Inflammatory macrophage treated with lipopolysaccharide for 4 hours (primary cell): ENCODE results near the gene KLB.
"Not testable (repeated sequence)": the region's sequence is repeated elsewhere in the genome, so short reads cannot be mapped to it uniquely, and the experiment has no call there.

Experiments used
- DNase-seq: peaks from one replicate; pipeline ENCODE4 v3.0.0-alpha.2; 2020

The KLB gene

DNA sequence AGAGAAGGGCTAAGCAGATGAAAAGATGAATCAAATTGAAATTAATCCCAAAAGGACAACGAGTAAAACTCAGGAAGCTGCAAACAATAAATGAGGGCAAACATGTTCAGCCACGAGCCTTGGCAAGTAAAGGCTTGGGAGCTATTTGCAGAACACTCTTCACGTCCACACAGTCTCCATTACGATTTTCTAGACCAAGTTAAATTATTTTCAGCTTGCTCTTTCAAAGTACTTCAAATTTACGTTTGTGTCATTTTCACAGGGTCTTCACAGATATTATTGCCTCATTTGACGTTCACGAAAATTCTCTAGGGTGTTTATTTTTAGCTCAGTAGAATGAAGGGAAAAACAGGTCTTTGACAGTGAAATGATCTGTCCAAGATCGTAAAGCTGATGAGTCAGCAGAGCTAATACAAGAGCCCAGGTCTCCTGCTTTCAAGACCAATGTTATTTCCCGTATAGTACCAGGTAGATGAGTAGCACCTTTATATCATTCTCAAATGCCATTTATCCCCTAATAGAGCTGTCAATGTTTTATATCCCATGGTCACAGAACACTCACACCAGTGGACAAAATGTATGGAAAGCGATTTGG is 20.9 kb downstream of the KLB start:
- DNase-seq, result no peak

DNA sequence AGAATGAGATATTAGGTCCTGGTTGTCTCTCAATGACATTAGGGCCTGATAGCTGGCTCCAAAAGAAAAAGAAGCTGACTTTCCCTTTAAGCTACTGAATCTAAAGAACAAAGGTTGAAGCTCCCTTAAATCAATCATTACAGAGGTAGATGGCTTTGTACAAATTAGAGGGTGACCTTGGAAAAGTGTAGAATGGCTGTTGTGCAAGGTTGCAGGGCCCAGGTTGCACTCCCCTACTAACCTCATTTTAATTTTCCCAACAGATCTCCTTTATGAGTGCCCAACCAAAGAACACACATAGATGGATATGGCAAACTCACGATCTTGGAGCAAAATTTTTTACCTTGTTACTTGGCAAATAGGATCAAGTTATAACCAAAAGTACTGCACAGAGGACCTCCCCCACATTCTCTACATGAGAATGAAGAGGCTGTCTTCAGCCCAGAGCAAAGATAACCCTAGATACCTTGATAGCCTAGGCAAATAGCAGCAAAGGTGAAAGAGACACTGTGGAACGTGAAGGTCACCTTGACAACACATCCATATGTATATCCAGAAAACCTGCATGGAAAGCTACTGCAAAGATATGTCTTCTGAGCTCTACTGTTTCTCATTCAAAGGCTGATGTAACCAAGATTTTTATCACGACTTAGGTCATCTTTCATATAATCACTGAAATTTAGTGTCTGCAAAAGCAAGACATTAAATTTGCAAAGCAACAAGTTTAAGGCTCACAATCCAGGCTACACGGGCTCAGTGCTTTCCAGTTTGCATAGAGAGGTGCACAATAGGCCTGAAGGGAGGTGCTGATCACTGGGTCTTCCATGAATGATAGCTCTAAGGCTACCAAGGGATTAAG is 23.0 kb downstream of the KLB start:
- no peak for DNase-seq

DNA sequence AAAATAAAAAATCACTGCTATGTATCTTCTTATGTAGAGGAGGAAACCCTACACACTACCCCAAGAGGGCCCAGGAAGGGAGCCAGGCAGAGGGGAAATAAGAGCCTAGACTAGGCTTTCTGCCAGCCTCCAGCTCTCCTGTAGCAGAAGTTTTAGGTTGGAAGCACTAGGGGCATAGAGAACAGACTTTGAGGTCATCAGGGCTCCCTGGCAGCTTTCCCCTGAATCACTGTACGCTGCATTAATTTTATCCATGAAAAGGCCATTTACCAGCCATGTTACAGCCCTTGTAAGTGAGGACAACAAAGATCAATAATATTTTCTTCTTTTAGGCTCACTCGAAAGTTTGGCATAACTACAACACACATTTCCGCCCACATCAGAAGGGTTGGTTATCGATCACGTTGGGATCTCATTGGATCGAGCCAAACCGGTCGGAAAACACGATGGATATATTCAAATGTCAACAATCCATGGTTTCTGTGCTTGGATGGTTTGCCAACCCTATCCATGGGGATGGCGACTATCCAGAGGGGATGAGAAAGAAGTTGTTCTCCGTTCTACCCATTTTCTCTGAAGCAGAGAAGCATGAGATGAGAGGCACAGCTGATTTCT is 27.3 kb downstream of the KLB start:
- no peak for DNase-seq

DNA sequence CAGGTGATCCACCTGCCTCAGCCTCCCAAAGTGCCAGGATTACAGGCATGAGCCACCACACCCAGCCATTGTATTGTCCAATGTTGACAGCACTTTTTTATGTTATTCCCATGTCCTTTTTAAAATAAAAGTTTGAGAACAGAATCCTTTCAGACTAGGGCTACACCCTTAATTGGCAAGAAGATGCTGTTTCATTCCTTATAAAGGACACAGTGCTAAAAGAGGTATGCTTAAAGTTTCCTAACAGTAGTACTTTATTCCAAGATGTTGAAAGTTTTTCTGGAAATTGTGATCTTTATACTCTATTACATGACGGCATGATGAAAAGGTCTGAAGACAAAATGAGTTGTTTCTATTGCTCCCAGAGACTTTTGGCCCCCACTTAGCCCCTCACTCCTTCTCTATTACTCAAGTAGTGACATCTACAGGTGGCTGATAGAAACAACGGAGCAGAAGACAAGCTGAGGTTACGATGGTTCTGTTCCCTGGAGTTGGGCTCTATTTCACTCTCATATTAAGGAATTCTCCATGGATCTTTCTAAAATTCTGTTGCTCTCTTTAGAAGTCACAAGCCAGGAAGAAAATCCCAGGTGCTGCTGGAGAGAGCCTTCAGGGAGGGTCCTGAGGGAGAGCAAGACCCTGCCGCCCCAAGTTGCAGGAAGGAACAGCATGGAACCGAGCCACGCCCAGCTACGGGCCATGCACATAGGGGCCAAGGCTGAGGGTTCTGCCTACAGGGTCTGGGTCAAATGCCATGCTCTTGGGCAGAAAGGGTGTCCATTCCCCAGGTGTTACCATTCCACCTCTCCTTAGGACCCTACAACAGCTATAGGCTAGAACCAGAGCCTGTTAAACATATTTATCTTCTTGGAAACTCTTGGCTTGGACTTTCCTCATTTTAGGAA is 29.2 kb downstream of the KLB start:
- no peak for DNase-seq

DNA sequence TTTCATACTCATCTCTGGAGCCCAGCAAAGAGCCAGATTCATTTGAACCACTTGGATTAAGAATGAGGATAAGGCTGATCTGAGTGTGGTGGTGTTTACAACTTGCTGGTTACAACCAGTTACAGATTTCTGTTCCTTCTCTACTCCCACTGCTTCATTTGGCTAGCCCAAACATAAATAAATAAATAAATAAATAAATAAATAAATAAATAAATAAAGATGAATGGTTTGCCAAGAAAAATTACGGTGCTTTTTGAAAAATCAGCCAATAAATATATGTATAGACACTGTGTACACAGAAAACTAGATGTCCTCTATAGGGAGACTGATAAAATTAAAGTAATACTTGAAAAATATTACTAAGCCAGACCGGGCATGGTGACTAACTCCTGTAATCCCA is 34.9 kb downstream of the KLB start:
- DNase-seq, result no peak

DNA sequence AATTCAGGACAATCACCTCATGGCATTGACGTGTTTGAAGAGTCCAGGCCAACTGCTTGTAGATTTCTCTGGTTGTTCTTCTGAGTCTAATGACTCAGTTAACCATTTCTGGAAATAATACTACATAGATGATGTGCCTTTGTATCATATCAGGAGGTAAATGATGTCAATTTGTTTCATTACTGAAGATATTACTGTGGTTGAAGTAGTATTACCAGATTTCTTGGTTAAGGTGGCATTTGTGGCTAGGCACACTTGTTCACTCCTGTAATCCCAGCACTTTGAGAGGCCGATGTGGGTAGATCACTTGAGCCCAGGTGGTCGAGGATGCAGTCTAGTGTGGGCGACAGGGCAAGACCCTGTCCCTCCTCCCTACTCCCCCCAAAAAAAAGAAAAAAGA is 36.3 kb downstream of the KLB start:
- DNase-seq, result no peak

DNA sequence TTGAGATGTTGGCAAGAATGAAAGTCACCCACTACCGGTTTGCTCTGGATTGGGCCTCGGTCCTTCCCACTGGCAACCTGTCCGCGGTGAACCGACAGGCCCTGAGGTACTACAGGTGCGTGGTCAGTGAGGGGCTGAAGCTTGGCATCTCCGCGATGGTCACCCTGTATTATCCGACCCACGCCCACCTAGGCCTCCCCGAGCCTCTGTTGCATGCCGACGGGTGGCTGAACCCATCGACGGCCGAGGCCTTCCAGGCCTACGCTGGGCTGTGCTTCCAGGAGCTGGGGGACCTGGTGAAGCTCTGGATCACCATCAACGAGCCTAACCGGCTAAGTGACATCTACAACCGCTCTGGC is 39.7 kb downstream of the KLB start:
- DNase-seq, result no peak

DNA sequence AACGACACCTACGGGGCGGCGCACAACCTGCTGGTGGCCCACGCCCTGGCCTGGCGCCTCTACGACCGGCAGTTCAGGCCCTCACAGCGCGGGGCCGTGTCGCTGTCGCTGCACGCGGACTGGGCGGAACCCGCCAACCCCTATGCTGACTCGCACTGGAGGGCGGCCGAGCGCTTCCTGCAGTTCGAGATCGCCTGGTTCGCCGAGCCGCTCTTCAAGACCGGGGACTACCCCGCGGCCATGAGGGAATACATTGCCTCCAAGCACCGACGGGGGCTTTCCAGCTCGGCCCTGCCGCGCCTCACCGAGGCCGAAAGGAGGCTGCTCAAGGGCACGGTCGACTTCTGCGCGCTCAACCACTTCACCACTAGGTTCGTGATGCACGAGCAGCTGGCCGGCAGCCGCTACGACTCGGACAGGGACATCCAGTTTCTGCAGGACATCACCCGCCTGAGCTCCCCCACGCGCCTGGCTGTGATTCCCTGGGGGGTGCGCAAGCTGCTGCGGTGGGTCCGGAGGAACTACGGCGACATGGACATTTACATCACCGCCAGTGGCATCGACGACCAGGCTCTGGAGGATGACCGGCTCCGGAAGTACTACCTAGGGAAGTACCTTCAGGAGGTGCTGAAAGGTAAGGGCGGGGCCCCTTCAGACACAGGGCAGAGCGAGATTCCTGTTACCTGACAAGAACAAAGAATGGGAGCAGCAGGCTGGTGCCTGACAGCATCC is 40.3 kb downstream of the KLB start:
- DNase-seq, result peak; percentile 45

DNA sequence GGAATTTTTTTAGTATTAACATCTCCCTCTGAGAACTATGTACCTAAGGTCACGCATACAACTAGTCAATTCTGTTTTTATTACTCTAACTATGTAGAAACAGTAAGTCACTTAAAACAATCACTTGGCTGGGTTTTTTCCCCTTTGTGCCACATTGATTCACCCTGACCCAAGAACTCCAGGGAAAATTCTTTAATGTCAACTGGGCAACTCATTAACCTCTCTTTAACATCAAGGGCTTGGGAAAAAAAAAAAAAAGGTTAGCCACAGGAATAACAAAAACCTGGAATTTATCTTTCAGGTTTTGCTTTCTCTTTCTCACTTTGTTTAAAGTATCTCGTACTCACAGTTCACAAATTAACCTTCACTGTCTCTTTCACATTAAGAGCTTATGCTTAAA is 43.9 kb downstream of the KLB start:
- DNase-seq, result no peak

DNA sequence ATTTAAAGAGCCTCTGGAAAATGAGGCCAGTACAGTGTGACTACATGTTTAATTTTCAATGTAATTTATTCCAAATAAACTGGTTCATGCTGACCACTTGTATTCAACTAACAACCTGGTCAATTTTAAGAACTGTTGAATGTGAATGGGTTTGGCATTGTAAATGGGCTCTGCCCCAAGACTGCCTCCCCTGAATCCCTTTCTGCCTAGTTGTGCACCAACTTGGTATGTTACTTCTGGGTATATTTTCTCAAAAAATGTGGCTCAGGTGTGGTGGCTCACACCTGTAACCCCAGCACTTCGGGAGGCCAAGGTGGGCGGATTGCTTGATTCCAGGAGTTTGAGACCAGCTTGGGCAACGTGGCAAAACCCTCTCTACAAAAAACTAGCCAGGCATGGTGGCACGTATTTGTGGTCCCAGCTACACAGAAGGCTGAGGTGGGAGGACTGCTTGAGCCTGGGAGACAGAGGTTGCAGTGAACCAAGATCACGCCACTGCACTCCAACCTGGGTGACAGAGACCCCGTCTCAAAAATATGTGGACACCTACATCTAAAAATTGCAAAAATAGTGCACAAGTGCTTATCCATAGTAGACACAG is 44.8 kb downstream of the KLB start:
- DNase-seq, result no peak

DNA sequence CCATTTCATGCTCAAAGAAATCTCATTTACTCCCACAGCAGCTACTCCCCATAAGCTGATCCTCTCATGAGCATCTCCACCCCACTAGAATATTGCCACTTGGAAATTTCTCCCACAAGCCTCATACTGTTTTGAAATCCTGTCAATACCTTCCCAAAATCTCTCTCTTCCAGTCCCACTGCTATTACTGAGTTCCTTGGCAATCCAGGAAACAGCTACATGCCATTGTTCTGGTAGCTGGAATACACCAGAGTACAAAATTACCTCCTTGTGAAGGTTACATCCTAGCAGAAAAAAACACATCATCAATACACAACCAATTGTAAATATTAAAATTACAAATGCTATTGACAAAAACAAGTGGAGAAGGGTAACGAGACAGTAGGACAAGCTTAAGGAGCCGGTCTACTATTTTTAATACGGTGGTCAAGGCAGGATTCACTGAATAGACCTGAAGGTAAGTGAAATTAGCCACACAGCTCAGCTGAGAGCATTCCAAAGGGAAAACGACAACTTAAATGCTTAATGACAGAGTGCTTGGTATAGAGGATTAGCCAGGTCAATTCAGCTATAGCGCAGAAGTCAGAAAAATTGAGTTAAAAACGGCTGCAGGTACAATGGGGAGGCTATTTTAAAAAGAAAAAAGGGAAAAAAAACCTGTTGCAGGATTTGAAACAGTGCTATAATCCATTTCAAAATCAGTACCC is 45.6 kb downstream of the KLB start:
- DNase-seq, result no peak

DNA sequence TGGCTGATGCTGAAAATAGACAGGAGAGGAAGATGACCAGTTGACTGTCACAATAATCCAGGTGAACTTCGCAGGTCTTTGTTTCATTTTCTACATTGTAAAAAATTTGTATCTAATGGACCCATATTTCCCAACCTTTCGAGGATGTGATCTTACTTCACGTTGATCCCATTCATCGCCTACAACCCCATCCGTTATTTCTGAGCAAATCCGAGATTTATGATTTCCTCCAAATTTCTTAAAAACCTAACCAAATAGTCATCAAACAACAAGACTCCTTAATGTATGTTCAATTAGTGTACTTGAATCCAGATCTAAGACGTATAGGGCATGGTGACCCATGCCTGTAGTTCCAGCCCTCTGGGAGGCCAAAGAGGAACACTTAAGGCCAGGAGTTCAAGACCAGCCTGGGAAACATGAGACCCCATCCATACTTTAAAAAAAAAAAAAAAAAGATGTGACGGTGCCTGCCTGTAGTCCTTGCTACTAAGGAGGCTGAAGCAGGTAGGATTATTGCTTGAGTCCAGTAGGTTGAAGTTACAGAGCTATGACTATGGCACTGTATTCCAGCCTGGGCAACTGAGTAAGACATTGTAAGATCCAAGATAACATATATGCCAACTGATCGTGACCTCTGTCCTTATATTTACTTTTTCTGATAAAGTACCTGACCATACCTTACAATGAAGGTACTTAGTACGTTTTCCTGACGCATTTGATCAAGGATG is 46.3 kb downstream of the KLB start:
- no peak for DNase-seq

DNA sequence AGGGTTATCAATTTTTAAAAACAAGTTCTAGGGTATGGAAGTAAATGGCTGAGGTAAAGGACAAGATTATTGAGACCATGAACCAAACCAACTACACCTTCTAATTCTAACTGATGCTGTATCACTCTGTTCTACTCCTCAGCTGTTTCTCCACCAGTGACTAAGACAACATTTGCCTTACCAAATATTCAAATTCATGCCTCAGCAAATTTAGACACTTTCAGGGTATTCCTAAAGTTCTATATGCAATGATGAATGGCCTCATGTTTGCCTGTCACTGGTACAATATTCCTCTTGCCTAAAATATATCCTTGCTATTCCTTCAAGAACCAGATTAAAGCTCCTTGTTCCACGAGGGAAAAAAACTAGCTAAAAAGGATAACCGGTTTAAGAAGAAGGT is 47.0 kb downstream of the KLB start:
- DNase-seq, result no peak

DNA sequence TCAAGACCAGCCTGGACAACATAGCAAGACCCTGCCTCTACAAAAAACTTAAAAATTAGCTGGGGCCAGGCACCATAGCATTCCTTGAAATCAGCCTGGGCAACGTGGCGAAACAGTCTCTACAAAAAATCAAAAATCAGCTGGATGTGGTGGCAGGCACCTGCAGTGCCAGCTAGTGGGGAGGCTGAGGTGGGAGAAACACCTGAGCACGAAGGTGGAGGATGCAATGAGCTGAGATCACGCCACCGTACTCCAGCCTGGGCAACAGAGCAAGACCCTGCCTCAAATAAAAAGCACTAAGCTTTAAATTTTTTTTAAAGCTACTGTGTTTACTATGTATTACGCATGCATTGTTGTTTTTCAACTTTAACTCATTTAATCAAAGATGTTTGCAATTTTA is 48.8 kb downstream of the KLB start:
- no peak for DNase-seq

DNA sequence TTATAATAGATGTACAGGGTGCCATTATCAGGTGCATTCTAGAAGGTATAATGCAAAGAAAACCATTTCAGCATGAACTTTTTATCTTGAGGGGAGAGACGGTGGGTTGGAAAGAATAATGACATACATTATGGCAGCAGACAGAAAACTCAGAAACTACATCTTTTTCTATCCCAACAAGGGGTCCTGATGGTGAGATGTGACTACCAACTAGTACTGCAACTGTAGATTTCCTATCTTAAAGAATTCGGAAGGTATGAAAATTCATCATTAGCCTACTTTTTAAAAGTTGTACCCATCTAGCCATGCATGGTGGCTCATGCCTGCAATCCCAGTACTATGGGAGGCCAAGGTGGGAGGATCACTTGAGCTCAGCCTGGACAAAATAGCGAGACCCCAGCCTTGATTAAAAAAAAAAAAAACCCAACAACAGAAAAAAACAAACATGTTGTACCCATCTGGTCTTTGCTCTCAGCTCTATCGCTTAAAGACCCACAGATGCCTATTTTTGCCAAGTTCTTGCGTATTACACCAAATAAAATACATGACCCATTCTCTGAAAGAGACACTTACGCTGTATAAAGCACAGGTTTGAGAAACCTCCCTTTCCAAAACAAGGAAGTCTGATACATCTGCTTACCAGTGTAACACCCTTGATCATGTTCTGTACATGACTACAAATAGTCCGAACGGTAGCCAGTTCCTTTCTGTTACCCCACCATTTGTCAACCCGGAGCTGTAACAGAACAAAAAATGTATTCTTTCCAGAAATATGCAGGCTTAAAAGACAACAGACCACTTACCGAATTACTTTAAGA is 50.4 kb downstream of the KLB start:
- DNase-seq, result no peak

DNA sequence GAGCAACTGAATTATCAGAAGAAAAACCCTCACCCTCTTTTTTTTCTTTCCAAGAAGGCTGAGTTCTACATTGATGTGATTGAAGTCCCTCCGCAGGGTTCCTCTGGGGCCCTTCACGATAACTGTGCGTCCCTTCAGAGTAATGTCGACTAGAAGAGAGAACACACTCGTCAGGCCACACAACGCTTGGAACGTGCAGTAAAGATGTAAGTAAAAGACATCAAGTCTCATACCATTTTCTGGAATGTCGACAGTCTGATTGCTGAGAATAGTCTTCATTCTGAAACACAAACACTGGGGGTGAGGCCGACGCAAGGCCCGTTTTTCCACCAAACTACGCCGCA is 51.4 kb downstream of the KLB start:
- not testable (repeated sequence) for DNase-seq

DNA sequence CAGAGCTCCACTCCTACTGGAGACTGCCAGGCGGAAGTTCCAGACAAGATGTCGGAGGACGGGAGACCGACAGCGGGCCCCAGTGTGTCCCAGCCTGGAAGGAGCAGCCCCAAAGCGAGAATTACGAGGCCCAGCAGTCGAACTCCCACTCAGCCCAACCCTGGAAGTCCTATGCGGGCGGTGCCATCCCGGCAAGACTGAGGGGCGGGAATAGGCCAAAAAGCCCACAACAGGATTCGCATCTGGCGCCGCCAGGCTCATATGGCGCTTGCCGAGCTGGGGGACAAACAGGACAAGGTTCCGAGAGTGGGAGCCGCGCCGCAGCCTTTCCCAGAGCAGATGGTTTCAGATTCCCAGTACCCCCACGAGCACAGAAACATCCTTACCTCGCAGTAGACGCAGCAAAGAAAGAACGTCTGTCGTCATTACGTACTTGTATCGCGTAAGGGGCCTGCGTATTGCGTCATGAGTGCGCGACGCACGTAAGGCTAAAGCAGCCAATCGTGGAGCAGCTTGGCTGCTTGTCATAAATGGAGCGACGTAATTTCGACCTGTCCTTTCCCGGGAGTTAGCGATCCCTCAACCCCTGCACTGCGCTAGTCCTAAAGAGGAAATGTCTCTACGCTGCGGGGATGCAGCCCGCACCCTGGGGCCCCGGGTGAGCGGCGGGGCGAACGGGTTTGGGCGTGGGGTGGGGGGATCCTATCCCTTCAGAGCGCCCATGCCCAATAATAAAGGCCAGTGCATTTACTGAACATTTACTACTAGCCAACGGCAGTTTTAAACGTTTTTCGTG is 52.0 kb downstream of the KLB start, which contains the start of the genes LIAS and RPL9:
LIAS (plus strand) TSS at position 552 of the 796 bp plus-strand sequence; CDS start at position 614, 62 bp downstream.
RPL9 (minus strand) TSS at position 418 of the 796 bp plus-strand sequence. CDS start 483 bp downstream, outside the sequence.
- peak; percentile 99 for DNase-seq

DNA sequence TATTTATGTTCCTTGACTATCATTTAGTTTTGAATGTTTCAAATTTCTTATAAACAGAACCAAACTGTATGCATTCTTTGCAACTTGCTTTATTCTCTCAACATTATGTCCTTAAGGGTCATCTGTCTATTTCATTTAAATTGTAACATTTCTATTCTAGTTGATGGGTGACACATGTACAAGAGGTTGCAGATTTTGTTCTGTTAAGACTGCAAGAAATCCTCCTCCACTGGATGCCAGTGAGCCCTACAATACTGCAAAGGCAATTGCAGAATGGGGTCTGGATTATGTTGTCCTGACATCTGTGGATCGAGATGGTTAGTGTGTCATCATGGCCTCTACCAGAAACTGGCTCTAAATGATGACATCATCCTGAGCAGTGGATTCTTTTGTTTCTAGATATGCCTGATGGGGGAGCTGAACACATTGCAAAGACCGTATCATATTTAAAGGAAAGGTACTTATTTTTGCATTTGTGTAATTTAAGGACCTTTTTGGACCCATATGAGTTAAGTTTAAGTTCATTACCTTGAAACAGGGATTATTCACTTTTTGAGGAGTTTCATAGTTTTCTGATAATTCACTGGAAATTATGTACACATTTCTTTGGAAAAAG is 58.3 kb downstream of the KLB start:
- DNase-seq, result peak; percentile 51
